ENCODE data around the gene RCC1. TPM values are rescaled to one million over a fixed set of nuclear protein-coding genes. Genes with fewer than 3 reads are reported as not detected.

RCC1 gene
- total RNA-seq, 1 experiment from 2014 or later, result 42.4 TPM

DNA sequence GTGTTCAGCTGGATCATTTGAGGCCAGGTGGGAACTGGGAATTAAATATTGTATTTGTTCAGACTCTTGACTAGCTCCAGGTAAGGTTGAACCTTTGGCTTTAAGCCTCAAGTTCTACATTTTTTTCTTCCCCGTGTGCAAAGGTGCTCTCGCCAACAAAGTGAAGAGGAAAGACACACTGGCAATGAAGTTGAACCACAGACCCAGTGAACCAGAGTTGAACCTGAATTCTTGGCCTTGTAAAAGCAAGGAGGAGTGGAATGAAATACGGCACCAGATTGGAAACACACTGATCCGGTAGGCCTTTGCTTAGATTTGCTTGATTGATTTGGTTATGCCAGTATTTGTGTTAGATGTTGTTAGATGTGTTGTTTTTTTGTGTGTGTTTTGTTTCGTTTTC lies 25.5 kb upstream of the RCC1 start:
- Mint-ChIP-seq H3K36me3 (ENCODE audit: insufficient read depth, unreplicated experiment) (peaks cover 86% of the 10 kb centered on the region), H3K4me1 (ENCODE audit: insufficient read depth, unreplicated experiment) (no peaks in the 10 kb centered on the region), H3K27me3 (ENCODE audit: insufficient read depth, unreplicated experiment) (no peaks in the 10 kb centered on the region), H3K9me3 (ENCODE audit: unreplicated experiment) (no peaks in the 10 kb centered on the region), H3K27ac (ENCODE audit: low read depth, unreplicated experiment) (no peak overlapping the region), H3K4me3 (ENCODE audit: unreplicated experiment) (no peak overlapping the region)
- POLR2A ChIA-PET, result no interaction called here
- BruUV-seq (replicated peaks), result no TSS peak
- intact Hi-C loops (cut with micrococcal nuclease), result no loop called here
- no peak for DNase-seq (ENCODE audit: unreplicated experiment)
- TF ChIP-seq, protein P1, sequence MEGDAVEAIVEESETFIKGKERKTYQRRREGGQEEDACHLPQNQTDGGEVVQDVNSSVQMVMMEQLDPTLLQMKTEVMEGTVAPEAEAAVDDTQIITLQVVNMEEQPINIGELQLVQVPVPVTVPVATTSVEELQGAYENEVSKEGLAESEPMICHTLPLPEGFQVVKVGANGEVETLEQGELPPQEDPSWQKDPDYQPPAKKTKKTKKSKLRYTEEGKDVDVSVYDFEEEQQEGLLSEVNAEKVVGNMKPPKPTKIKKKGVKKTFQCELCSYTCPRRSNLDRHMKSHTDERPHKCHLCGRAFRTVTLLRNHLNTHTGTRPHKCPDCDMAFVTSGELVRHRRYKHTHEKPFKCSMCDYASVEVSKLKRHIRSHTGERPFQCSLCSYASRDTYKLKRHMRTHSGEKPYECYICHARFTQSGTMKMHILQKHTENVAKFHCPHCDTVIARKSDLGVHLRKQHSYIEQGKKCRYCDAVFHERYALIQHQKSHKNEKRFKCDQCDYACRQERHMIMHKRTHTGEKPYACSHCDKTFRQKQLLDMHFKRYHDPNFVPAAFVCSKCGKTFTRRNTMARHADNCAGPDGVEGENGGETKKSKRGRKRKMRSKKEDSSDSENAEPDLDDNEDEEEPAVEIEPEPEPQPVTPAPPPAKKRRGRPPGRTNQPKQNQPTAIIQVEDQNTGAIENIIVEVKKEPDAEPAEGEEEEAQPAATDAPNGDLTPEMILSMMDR (IDR thresholded peaks at IDR 0.05; ENCODE audit: unreplicated experiment), result no peak
- CTCF ChIA-PET, result interaction anchor here (0.5 kb wide), 1 partner anchor 20 kb away, joined by 3 read pairs; no protein-coding TSS in a partner anchor

DNA sequence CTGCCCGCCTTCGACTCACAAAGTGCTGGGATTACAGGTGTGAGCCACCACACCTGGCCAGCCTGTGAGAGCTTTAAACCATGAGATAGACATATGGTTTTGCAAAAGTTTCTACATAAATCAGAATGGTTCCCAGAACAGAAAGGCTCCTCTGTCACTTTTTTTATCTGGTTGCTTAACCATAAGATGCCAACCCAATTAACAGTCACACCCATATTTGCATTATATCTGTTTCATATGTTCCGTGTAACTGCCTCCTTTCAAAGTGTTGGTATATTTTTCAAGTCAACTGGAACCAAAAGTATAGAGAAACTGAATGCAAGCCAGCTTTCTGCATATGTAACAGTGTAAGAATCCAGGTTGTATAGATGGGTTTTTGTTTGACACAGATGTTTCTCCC lies 23.7 kb upstream of the RCC1 start:
- ChIA-PET CTCF (interaction anchor here (0.7 kb wide), 1 partner anchor 36 kb away, joined by 3 read pairs; no protein-coding TSS in a partner anchor), POLR2A (interaction anchor here (0.6 to 1.3 kb wide), 3 partner anchors 23 to 45 kb away, joined by 3 to 7 read pairs (median 3); no protein-coding TSS in a partner anchor)
- H3K36me3 Mint-ChIP-seq (ENCODE audit: insufficient read depth, unreplicated experiment), result peaks cover 83% of the 10 kb centered on the region
- no peak overlapping the region for H3K27ac Mint-ChIP-seq (ENCODE audit: low read depth, unreplicated experiment)
- TF ChIP-seq, protein P1 (IDR thresholded peaks at IDR 0.05; ENCODE audit: unreplicated experiment), result no peak
- no peak for DNase-seq (ENCODE audit: unreplicated experiment)
- no TSS peak for BruUV-seq (replicated peaks)
- no peak overlapping the region for H3K4me3 Mint-ChIP-seq (ENCODE audit: unreplicated experiment)
- intact Hi-C loops (cut with micrococcal nuclease), result no loop called here
- H3K9me3 Mint-ChIP-seq (ENCODE audit: unreplicated experiment), result no peaks in the 10 kb centered on the region
- no peaks in the 10 kb centered on the region for H3K27me3 Mint-ChIP-seq (ENCODE audit: insufficient read depth, unreplicated experiment)
- no peaks in the 10 kb centered on the region for H3K4me1 Mint-ChIP-seq (ENCODE audit: insufficient read depth, unreplicated experiment)

DNA sequence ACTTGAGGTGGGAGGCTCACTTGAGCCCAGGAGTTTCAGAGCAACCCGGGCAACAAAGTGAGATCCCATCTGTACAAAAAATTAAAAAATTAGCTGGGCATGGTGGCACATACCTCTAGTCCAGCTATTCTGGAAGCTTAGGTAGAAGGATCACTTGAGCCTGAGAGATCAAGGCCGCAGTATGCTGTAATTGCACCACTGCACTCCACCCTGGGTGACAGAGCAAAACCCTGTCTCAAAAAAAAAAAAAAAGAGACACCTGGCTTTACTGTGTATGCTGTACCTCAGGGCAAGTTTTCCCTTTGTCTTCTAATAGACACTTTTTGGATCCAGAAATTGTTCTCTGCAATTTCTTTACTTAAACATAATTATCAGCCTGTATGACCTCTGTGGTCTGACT lies 23.1 kb upstream of the RCC1 start:
- ChIA-PET CTCF (interaction anchor here (0.6 to 0.7 kb wide), 2 partner anchors 35 to 67 kb away, joined by 3 to 5 read pairs; no protein-coding TSS in a partner anchor), POLR2A (interaction anchor here (0.6 to 1.3 kb wide), 3 partner anchors 22 to 45 kb away, joined by 3 to 7 read pairs (median 3); no protein-coding TSS in a partner anchor)
- Mint-ChIP-seq H3K27ac (ENCODE audit: low read depth, unreplicated experiment) (no peak overlapping the region), H3K36me3 (ENCODE audit: insufficient read depth, unreplicated experiment) (peaks cover 81% of the 10 kb centered on the region), H3K27me3 (ENCODE audit: insufficient read depth, unreplicated experiment) (no peaks in the 10 kb centered on the region), H3K4me3 (ENCODE audit: unreplicated experiment) (no peak overlapping the region), H3K4me1 (ENCODE audit: insufficient read depth, unreplicated experiment) (no peaks in the 10 kb centered on the region), H3K9me3 (ENCODE audit: unreplicated experiment) (no peaks in the 10 kb centered on the region)
- DNase-seq (ENCODE audit: unreplicated experiment), result no peak
- TF ChIP-seq, protein P1 (IDR thresholded peaks at IDR 0.05; ENCODE audit: unreplicated experiment), result no peak
- no TSS peak for BruUV-seq (replicated peaks)
- intact Hi-C loops (cut with micrococcal nuclease), result no loop called here

DNA sequence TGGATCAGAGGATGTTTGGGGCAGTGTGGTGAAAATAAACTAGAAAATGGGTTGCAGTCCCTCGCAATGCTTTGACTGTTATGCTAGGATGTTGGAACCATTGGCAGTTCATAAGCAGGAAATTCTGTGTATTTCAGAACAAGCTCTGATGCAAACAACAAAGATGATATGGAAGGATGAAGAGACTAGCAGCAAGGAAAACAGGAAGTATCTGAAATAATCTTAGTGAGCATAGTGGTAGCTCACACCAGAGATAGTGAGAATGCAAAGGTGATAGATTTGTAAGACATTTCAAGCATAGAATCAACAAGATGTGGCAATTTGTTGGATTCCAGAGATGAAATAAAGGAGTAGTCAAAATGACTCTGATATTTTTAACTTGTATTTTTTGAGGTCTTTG lies 11.1 kb upstream of the RCC1 start:
- Mint-ChIP-seq H3K4me3 (ENCODE audit: unreplicated experiment) (no peak overlapping the region), H3K36me3 (ENCODE audit: insufficient read depth, unreplicated experiment) (peaks cover 95% of the 10 kb centered on the region), H3K9me3 (ENCODE audit: unreplicated experiment) (no peaks in the 10 kb centered on the region), H3K4me1 (ENCODE audit: insufficient read depth, unreplicated experiment) (no peaks in the 10 kb centered on the region), H3K27me3 (ENCODE audit: insufficient read depth, unreplicated experiment) (no peaks in the 10 kb centered on the region), H3K27ac (ENCODE audit: low read depth, unreplicated experiment) (no peak overlapping the region)
- CTCF ChIA-PET, result no interaction called here
- POLR2A ChIA-PET, result interaction anchor here (1.4 kb wide), 1 partner anchor 11 kb away, joined by 5 read pairs; the partner anchor contains the start of gene RCC1
- intact Hi-C loops (cut with micrococcal nuclease), result no loop called here
- no peak for DNase-seq (ENCODE audit: unreplicated experiment)
- BruUV-seq (replicated peaks), result no TSS peak
- TF ChIP-seq, protein P1 (IDR thresholded peaks at IDR 0.05; ENCODE audit: unreplicated experiment), result no peak
